IPS-15b (cell line): ENCODE measurements around the gene TAF11L3.
"Not testable (repeated sequence)": the region's sequence is repeated elsewhere in the genome, so short reads cannot be mapped to it uniquely, and the experiment has no call there.

Experiments
- H3K27me3 ChIP-seq: one replicate; pipeline ENCODE4 v1.6.1; 2013; ENCODE audit warnings: low read length; ENCODE audit not compliant: control insufficient read depth, insufficient read depth
- H3K36me3 ChIP-seq: one replicate; pipeline ENCODE4 v1.6.1; 2013; ENCODE audit warnings: low read length; ENCODE audit not compliant: control insufficient read depth, insufficient read depth
- H3K4me1 ChIP-seq: one replicate; pipeline ENCODE4 v1.6.1; 2013; ENCODE audit warnings: mild to moderate bottlenecking, low read length; ENCODE audit not compliant: control insufficient read depth, insufficient read depth
- H3K4me3 ChIP-seq: one replicate; pipeline ENCODE4 v1.5.1; 2013; ENCODE audit warnings: low read depth, low read length
- H3K9ac ChIP-seq: one replicate; pipeline ENCODE4 v1.6.1; 2013; ENCODE audit warnings: low read depth, mild to moderate bottlenecking, low read length
- H3K9me3 ChIP-seq: one replicate; pipeline ENCODE4 v1.6.1; 2013; ENCODE audit warnings: mild to moderate bottlenecking, low read length; ENCODE audit not compliant: control insufficient read depth, insufficient read depth

The TAF11L3 gene

DNA sequence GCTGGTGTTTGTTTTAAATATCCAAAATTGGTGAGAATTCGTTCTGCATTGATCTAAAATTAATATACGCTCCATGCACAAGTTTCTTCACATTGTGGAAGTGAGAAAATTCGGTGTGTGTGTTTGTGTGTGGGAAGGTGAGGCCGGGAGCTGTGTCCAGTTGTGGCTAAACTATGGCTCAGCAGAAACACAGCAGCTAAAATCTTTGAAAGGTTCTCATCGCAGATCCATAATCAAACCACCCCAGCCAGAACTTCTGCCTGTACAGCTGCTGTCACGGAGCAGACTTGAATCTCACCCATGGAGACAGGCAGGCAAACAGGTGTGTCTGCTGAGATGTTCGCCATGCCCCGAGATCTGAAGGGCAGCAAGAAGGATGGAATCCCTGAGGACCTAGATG lies 20.2 kb upstream of the TAF11L3 start, which contains the start of gene TAF11L2:
Gene TAF11L2 (plus strand): TSS at position 301 of the 400 bp plus-strand sequence.
- not testable (repeated sequence) for H3K9ac ChIP-seq, H3K36me3 ChIP-seq, H3K4me1 ChIP-seq, H3K4me3 ChIP-seq, H3K9me3 ChIP-seq, H3K27me3 ChIP-seq

DNA sequence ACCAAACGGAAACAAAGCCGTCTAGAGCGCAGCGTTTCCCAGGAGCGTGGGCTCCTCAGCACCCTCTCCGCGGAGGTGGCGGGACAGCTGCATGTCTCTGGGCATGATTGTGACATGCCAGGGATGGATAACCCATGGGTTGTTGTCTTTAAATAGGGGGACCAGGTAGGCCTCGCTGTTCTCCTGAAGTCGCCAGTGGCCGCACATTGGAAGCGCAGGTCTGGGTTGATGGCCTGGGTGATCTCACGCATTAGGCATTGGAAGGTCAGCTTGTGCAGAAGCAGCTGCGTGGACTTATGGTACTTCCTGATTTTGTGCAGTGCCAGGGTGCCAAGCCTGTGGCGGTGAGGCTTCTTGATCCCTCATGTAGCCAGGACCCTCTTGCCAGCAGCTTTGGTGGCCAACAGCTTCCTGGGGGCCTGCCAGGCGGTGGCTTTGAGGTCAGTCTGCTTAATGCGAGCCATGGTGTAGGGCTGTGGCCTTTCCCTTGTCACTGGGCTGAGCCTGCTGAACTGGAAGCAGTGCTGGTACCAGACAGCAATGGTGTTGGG lies 6.3 kb upstream of the TAF11L3 start:
- Histone ChIP-seq H3K27me3 (no peaks in the 10 kb centered on the region), H3K4me3 (no peak overlapping the region), H3K9me3 (no peaks in the 10 kb centered on the region), H3K9ac (no peak overlapping the region), H3K4me1 (no peaks in the 10 kb centered on the region), H3K36me3 (no peaks in the 10 kb centered on the region)

- not testable (repeated sequence) for H3K9me3 ChIP-seq, H3K9ac ChIP-seq, H3K27me3 ChIP-seq, H3K4me3 ChIP-seq, H3K36me3 ChIP-seq, H3K4me1 ChIP-seq
Observed at GRCh38 chr5:17517526-17517925, 641 bp upstream of the TAF11L3 start.

- H3K9ac ChIP-seq, H3K4me1 ChIP-seq, H3K36me3 ChIP-seq, H3K27me3 ChIP-seq, H3K4me3 ChIP-seq, H3K9me3 ChIP-seq: not testable (repeated sequence)
Observed at GRCh38 chr5:17519508-17519907, 1.3 kb downstream of the TAF11L3 start.

GRCh38 chr5:17521501-17521900 lies 3.3 kb downstream of the TAF11L3 start, which contains the start of gene TAF11L4:
Gene TAF11L4 (plus strand): TSS chr5:17521801.
- not testable (repeated sequence) for H3K9ac ChIP-seq, H3K9me3 ChIP-seq, H3K4me3 ChIP-seq, H3K4me1 ChIP-seq, H3K36me3 ChIP-seq, H3K27me3 ChIP-seq

DNA sequence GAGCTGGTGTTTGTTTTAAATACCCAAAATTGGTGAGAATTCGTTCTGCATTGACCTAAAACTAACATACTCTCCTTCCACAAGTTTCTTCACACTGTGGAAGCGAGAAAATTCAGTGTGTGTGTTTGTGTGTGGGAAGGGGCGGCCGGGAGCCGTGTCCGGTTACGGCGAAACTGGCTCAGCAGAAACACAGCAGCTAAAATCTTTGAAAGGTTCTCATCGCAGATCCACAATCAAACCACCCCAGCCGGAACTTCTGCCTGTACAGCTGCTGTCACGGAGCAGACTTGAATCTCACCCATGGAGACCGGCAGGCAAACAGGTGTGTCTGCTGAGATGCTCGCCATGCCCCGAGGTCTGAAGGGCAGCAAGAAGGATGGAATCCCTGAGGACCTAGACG lies 6.8 kb downstream of the TAF11L3 start, which contains the start of gene TAF11L5:
Gene TAF11L5 (plus strand): TSS at position 301 of the 400 bp plus-strand sequence.
- H3K9ac ChIP-seq, H3K4me1 ChIP-seq, H3K4me3 ChIP-seq, H3K36me3 ChIP-seq, H3K9me3 ChIP-seq, H3K27me3 ChIP-seq: not testable (repeated sequence)

- not testable (repeated sequence) for H3K27me3 ChIP-seq, H3K36me3 ChIP-seq, H3K4me1 ChIP-seq, H3K4me3 ChIP-seq, H3K9me3 ChIP-seq, H3K9ac ChIP-seq
Observed at GRCh38 chr5:17526504-17526903, 8.3 kb downstream of the TAF11L3 start.

GRCh38 chr5:17528369-17528768 lies 10.2 kb downstream of the TAF11L3 start, which contains the start of gene TAF11L6:
Gene TAF11L6 (plus strand): TSS chr5:17528669.
- not testable (repeated sequence) for H3K4me3 ChIP-seq, H3K9me3 ChIP-seq, H3K27me3 ChIP-seq, H3K9ac ChIP-seq, H3K36me3 ChIP-seq, H3K4me1 ChIP-seq
